ENCODE results near the gene CCDC117.

GRCh38 chr22:28750471-28750881 lies 22.0 kb upstream of the CCDC117 start:
- TF ChIP-seq CTCF (IDR thresholded peaks at IDR 0.05) (no peak), POLR2AphosphoS5 (IDR thresholded peaks at IDR 0.05) (no peak), POLR2A (IDR thresholded peaks at IDR 0.05; ENCODE audit: low read depth) (no peak), EP300 (IDR thresholded peaks at IDR 0.05) (no peak)
